NCI-H1436 treated with DMSO at 0.1 percent for 48 hours (cell line): ENCODE measurements around the gene MYL11.
"Not testable (repeated sequence)": the region's sequence is repeated elsewhere in the genome, so short reads cannot be mapped to it uniquely, and the experiment has no call there.

Experiments used
- DNase-seq: peaks from one replicate; lab custom pipeline; 2025; lab: John Stamatoyannopoulos, UW

The MYL11 gene, protein sequence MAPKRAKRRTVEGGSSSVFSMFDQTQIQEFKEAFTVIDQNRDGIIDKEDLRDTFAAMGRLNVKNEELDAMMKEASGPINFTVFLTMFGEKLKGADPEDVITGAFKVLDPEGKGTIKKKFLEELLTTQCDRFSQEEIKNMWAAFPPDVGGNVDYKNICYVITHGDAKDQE

DNA sequence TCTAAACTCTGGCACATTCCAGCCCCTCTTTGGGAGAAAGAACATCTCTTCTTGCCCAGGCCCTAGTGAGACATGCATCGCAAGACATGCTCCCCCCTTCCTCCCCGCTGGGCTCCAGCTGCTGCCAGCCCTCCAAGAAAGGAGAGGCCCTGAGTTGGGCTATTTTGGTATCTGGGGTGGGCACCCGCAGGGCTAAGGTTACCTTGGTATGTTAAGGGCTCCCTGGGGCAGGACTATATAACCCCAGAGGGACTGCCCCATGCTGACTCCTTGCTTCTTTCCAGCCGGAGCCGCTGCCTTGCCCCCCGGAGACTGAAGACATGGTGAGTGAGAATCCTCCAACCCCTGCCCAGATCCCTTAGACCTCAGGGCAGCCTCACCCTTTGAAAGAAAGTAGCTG, at the start of gene MYL11:
MYL11 (plus strand) TSS at position 265 of the 400 bp plus-strand sequence; CDS start at position 321, 56 bp downstream.
- DNase-seq = no peak

DNA sequence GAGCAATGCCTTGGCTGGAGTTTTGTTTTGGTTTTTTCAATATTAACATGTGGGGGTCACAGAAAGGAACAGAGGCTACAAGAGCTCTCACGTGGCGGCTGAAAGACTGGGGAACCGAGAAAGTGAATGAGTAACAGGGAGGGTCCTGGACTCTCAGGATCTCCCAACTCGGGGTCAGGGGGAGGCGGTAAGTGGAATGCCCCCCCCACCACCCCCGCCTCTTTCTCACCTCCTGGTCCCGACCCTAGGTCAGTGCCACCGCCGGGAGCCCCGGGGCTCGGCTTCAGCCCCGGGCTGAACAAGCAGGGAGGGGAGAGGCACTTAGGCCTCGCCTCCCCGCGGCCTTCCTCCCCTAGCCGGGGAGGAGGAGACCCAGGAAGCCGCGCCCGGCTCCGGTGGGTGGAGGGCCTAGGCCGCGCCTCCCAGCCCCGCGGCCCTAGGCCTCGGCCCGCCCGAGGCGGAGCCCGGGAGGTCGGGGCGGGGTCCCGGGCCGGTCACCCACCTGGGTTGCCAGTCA, 40.1 kb upstream of the MYL11 start:
- DNase-seq = not testable (repeated sequence)

DNA sequence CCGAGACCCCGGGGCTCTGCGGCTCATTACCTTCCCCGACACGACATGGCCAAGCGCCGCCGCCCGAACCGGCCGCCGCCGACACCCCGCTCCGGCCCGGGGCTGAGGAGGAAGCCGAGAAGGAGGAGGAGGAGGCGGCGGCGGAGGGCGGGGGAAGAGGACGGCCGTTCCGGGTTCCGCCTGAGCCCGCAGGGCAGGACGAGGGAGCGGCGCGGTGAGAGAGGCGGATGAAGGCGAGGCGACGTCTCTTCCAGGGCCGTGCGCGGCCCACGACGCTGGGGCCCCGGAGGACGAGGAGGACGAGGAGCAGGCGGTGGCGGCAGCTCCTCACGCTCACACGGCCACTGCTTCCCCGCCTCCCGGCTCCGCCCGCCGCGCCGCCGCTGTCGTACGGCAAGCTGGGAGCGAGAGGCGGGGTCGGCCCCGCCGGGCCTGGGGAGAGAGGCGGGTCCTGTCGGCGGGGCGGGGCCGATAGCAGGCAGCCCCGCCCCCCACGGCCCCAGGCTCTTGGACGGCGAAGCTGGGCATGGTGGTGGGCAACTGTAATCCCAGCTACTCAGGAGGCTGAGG, 39.5 kb upstream of the MYL11 start:
- DNase-seq = not testable (repeated sequence)

- no peak for DNase-seq
Observed at GRCh38 chr16:30335598-30336474, 38.8 kb upstream of the MYL11 start.

DNA sequence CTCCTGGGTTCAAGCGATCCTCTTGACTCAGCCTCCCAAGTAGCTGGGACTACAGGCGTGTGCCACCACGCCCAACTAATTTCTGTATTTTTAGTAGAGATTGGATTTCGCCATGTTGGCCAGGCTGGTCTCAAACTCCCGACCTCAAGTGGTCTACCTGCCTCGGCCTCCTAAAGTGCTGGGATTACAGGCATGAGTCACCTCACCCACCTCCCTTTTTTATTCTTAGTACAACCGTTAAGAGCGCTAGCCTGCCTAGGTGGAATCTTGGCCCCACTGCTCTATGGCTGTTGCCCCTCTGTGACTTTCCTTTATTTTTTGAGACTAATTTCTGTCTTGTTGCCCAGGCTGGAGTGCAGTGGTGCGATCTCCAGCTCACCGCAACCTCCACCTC, 36.6 kb upstream of the MYL11 start:
- DNase-seq = not testable (repeated sequence)

DNA sequence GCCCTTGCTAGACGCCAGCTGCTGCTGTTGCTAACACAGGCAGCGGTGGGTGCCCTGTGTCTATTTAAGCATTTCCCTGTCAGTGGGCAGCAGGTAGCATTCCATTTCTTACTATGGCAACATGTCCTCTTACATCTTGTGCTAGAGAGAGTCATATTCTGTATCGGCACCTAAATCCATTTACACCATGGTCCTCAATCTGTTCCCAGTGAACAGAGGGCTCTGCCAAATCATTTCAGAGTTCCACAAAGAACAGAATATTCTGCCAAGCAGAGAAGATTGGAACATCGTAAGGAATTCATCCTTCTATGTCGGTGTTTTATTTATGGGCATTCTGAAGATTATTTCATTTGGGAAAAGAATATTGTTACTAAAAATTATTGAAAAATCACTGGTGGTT, 35.9 kb upstream of the MYL11 start:
- DNase-seq = not testable (repeated sequence)

DNA sequence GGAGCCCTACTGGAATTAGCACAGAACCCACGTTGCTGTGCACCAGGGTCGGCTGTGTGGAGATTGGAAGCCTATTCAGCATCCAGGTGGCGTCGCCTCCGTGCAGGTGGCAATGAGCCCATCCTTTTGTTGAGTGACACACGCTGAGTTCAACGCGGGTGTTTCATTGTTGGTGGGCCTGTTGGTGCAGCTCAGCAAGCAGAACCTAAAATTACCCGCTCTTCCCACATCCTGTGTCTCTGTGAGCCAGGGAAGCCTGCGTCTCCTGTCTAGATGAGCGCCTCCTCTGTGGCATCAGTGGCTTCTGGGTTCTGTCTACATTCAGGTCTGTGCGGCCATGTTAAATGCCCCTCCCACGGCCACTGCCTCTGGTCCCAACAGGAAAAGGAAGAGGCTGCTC, 34.0 kb upstream of the MYL11 start:
- DNase-seq = no peak

GRCh38 chr16:30341971-30342370, 32.6 kb upstream of the MYL11 start:
- not testable (repeated sequence) for DNase-seq

DNA sequence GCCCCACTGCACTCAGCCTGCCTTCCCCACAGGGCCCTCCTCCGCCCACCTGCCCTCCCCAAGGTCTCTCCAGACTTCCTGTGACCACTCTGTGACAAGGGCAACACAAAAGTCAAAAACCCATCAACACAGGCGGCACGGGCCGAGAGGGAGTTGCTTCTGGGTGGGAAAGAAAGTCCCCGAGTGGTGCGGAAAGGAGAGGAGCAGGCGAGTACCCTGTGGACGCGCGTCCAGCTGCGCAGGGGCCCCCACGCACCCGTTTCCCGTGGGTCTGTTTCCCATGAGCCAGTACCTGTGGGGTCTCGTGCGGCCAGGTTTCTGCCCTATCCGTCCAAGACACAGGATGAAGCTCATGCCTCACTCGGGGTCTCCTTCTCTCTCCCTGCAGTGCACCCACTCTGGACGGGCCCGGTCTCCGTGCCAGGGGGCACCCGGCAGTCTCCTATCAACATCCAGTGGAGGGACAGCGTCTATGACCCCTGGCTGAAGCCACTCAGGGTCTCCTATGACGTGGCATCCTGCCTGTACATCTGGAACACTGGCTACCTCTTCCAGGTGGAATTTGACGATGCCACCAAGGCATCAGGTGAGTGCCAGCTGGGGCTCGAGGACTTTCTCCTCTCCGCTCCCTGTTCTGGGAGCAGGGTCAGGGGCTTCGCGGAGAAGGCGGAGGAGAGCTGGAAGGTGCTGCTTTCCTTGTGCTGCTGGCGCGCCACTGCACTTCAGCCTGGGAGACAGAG, 31.7 kb upstream of the MYL11 start:
- no peak for DNase-seq

GRCh38 chr16:30343491-30343820, 31.1 kb upstream of the MYL11 start:
- DNase-seq = not testable (repeated sequence)

- DNase-seq = no peak
Observed at GRCh38 chr16:30346286-30346685, 28.3 kb upstream of the MYL11 start.

- no peak for DNase-seq
Observed at GRCh38 chr16:30348113-30348512, 26.5 kb upstream of the MYL11 start.

DNA sequence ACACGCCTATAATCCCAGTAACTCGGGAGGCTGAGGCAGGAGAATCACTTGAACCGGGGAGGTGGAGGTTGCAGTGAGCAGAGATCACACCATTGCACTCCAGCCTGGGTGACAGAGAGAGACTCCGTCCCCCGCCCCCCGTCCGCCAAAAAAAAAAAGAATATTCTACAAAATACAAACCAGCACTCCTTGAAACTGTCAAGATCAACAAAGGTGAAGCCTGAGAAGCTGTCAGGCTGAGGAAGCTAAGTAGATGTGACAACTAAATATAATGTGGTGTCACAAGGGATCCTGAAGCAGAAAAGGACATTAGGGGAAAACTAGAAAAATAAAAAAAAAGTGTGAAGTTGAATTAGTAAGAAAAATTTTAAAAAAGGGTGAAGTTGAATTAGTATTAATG, 25.7 kb upstream of the MYL11 start:
- DNase-seq = no peak

DNA sequence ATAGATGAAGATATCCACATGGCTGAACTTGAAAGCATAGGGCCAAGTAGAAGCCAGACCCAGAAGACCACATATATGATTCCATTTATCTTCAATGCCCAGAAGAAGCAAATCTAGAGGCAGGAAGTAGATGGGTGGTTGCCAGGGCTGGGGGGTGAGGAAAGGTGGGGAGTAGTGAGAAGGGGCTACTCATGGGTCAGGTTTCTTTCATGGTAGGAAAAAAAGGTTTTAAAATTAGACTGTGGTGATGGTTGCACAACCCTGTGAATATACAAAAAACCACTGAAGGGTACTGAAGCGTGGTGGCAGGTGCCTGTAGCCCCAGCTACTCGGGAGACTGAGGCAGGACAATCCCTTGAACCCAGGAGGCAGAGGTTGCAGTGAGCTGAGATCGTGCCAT, 24.9 kb upstream of the MYL11 start:
- DNase-seq = no peak

- DNase-seq = no peak
Observed at GRCh38 chr16:30350134-30350871, 24.3 kb upstream of the MYL11 start.

DNA sequence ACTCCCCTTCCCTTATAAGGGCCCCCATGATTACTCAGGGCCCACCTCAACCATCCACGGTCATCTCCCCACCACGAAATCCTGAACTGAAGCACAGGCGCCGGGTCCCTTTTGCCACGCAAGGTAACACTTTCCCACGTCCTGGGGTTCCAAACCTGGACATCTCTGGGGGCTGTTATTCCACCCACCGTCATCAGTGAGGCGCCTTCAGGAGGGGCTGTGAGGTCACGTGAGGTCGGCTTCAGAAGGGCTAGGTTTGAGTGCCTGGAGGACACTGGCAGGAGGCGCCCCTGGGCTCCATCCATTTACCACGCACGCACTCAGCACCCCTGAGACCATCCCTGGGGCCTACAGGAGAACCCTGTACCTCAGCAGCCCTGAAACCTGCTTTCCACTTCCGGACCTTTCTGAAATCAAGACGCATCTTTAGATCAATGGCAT, 23.6 kb upstream of the MYL11 start:
- no peak for DNase-seq

GRCh38 chr16:30351586-30352419, 22.8 kb upstream of the MYL11 start:
- no peak for DNase-seq

DNA sequence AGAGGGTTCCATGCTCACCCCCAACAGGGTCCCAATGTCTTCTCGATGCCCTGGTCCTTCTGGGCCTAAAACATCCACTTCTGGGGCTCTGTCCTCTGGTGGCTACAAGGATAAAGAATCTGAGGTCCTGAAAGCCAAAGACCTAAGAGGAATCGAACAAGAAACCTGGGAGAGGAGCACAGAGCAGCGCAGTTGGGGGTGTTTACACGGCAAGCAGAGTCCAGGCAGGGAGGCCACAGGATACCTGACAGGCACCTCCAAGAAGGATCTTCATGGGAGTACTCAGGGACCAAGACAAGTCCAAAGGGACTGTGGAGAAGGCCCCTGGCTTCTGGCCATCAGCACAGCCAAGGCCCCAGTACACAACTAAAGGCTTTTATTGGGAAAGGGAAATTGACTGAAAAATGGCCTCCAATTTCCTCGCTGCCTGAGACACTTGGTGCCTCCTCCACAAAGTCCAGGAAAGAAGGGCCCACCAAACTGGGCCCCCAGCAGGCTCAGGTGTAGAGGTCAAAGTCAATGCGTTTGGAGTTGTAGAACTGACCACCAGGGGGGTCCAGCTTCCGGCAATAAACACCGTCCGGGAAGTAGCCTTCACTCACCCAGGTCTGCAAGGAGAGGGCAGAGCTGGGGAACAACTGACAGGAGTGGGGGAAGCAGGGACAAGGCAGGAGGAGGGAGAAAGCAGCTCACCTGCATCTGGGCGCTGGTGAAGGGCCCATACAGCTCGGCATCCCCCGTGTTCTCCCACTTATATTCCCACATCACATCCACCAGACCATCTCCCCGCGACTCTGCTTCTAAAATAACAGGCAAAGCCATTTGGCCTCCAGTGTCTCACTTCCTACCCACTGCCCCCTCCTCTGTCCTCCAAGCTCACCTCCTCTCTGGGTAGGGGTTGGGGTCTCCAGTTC, 21.9 kb upstream of the MYL11 start:
- no peak for DNase-seq

DNA sequence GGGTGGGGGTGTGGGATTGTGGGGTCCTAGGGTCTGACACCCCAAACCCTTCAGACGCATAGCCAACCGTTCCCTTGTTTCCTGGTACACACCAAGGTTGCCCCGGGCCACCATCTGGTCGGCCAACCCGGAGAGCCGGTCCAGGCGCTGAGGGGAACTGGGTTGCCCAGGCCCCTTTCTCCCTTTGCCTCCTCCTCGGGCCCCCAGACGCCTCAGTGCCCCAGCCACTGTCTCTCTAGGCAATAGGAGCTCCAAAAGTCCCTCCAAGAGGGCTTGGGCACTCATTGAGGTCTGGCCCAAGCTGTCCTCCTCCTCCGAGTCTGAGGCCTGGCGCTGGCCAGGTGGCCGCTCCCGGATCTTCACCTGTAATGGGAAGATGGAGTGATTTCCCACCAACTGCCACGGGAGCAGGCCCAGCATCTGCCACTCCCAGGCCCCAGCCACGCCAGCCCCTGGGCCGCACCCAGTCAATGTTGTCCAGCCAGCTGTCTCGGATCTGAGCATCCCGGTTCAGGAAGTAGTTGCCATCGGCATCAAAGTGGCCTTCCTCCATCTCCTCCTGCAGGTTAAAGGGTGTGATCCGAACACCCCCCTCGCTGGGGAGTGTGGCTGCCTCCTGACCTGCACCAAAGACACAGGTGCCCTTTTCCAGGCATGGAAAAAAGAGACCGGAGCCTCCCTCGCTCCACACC, 21.0 kb upstream of the MYL11 start:
- DNase-seq = no peak
